HEK293T (cell line): ENCODE measurements around the gene APBB2.

Source experiments
- CTCF ChIA-PET: fragments of 350-600 bp; formaldehyde crosslinking; extraction: SDS; loops from one replicate; lab custom pipeline; 2021; ENCODE audit warnings: antibody characterized with exemption, inconsistent platforms; lab: Yijun Ruan, JAX
- POLR2A ChIA-PET: fragments of 350-600 bp; formaldehyde crosslinking; extraction: SDS; loops from one replicate; lab custom pipeline; 2020; ENCODE audit warnings: antibody characterized with exemption, inconsistent platforms; lab: Yijun Ruan, JAX
- DNase-seq: peaks from one replicate; pipeline ENCODE4 v3.0.0; 2012; ENCODE audit warnings: mixed read lengths; ENCODE audit errors: extremely low spot score
- ARNT ChIP-seq: fragments of 450-650 bp; IDR thresholded peaks from 2 replicates; pipeline ENCODE4 v1.6.1; 2017; ENCODE audit warnings: mild to moderate bottlenecking
- BHLHE40 ChIP-seq: fragments of 450-650 bp; IDR thresholded peaks from 2 replicates; pipeline ENCODE4 v1.6.1; 2016; ENCODE audit warnings: mild to moderate bottlenecking, moderate library complexity, borderline replicate concordance
- CTBP1 ChIP-seq: fragments of 450-650 bp; IDR thresholded peaks from 2 replicates; pipeline ENCODE4 v1.6.1; 2016; ENCODE audit warnings: borderline replicate concordance
- ELF4 ChIP-seq: fragments of 450-650 bp; IDR thresholded peaks from 2 replicates; pipeline ENCODE4 v1.6.1; 2017; ENCODE audit warnings: antibody characterized with exemption
- FOXA1 ChIP-seq: fragments of 450-650 bp; IDR thresholded peaks from 2 replicates; pipeline ENCODE4 v1.6.1; 2016; ENCODE audit warnings: mild to moderate bottlenecking
- FOXK2 ChIP-seq: fragments of 450-650 bp; IDR thresholded peaks from 2 replicates; pipeline ENCODE4 v1.6.1; 2016; ENCODE audit warnings: mild to moderate bottlenecking
- FOXM1 ChIP-seq: fragments of 450-650 bp; IDR thresholded peaks from 2 replicates; pipeline ENCODE4 v1.6.1; 2017; ENCODE audit warnings: mild to moderate bottlenecking, borderline replicate concordance
- HDGF ChIP-seq: fragments of 450-650 bp; IDR thresholded peaks from 2 replicates; pipeline ENCODE4 v1.6.1; 2017; ENCODE audit warnings: antibody characterized with exemption, borderline replicate concordance
- L3MBTL2 ChIP-seq: fragments of 450-650 bp; conservative IDR thresholded peaks from 2 replicates; pipeline ENCODE4 v1.6.1; 2016; ENCODE audit warnings: mild to moderate bottlenecking
- LEF1 ChIP-seq: fragments of 450-650 bp; IDR thresholded peaks from 2 replicates; pipeline ENCODE4 v1.6.1; 2017; ENCODE audit warnings: mild to moderate bottlenecking, borderline replicate concordance
- NFRKB ChIP-seq: fragments of 450-650 bp; IDR thresholded peaks from 2 replicates; pipeline ENCODE4 v1.6.1; 2016; ENCODE audit warnings: mild to moderate bottlenecking, moderate library complexity
- SP1 ChIP-seq: fragments of 450-650 bp; IDR thresholded peaks from 2 replicates; pipeline ENCODE4 v1.6.1; 2017
- SUZ12 ChIP-seq: fragments of 450-650 bp; IDR thresholded peaks from 2 replicates; pipeline ENCODE4 v1.6.1; 2016; ENCODE audit warnings: mild to moderate bottlenecking
- TARDBP ChIP-seq: fragments of 450-650 bp; IDR thresholded peaks from 2 replicates; pipeline ENCODE4 v1.6.1; 2016
- ZNF384 ChIP-seq: fragments of 450-650 bp; IDR thresholded peaks from 2 replicates; pipeline ENCODE4 v1.6.1; 2016
- TF ChIP-seq, protein P1 (sequence below): fragments of 450-650 bp; IDR thresholded peaks from 2 replicates; pipeline ENCODE4 v1.6.1; 2016

APBB2 gene

DNA sequence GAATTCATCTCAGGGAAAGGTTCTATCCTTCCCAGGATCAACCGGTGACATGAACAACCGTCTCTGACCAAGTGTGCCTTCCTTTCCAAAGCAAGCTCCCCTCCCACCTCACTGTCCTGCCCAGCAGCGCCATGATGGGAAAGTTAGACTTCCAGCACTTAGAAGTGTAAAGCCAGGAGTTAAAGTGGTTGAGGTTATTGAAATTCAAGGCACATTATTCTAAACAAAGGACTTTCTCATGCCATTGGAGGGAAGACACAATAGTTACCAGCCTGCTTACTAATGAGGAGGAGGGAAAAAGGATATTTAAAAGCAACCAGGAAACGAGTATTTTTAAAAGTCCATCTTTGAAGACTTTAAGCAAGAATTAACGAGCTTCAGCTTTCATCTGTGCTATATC, 367.8 kb downstream of the APBB2 start:
- POLR2A ChIA-PET, result no interaction called here
- TF ChIP-seq ZNF384 (no peak), HDGF (no peak), TARDBP (no peak), L3MBTL2 (no peak), SUZ12 (no peak), ARNT (no peak), CTBP1 (no peak), FOXK2 (no peak), LEF1 (no peak), BHLHE40 (no peak), SP1 (no peak), NFRKB (no peak)
- TF ChIP-seq, protein P1, sequence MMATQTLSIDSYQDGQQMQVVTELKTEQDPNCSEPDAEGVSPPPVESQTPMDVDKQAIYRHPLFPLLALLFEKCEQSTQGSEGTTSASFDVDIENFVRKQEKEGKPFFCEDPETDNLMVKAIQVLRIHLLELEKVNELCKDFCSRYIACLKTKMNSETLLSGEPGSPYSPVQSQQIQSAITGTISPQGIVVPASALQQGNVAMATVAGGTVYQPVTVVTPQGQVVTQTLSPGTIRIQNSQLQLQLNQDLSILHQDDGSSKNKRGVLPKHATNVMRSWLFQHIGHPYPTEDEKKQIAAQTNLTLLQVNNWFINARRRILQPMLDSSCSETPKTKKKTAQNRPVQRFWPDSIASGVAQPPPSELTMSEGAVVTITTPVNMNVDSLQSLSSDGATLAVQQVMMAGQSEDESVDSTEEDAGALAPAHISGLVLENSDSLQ, result no peak
- CTCF ChIA-PET, result interaction anchor here (0.7 kb wide), 1 partner anchor 320 kb away, joined by 5 read pairs; no protein-coding TSS in a partner anchor
- no peak for DNase-seq

DNA sequence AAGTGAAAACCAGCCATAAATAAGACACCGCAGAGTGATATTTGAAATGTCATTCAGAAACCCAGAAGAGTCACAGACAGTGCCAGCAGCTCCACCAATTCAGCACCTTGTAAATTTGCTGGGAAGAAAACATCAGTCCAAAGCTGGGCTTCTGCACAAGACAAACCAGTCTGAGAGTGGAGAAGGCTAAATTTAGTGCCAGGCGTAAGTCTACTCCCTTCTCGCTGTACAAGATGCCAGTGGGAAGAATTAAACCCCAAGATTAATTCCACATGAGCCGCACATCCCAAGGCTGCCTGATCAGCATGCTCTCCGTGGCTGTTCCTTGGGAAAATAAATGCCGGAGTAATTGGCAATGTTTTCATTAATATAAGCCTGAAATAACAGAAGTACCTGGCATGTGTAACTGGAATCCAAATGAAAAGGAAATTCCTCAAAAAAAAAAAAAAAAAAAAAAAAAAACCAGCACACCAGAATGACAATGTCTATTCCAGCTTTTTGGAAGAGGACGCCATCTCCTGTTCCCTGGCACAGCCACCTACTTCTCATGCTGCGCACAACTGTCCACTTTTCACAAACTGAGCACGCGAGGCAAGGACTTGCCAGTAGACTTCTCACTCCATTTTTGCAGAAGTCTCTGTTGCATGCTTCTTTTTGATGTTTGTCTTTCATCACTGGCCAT, 369.0 kb downstream of the APBB2 start:
- no peak for DNase-seq

DNA sequence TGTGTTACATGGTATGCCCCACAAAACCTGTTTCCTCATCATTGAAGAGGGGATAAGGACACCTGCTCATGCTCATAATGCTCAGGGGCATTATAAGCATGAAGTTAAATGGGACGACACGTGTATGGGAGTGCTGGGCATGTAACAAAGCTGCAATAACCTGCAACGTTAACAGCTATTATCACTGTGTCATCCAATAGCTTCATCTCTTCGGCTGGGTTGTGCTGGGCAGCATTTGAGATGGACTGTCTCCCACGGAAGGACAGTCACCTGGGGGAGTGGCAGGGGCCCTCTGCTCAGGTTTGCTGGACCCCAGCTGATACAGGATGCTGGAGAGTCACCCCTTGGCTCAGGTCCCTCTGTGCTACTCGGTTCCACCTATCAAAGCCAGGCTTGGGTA, 370.1 kb downstream of the APBB2 start:
- TF ChIP-seq LEF1 (no peak), ELF4 (no peak), FOXA1 (no peak), CTBP1 (no peak), FOXM1 (no peak), NFRKB (no peak), TARDBP (no peak), SP1 (no peak), L3MBTL2 (no peak), HDGF (no peak), BHLHE40 (no peak), ZNF384 (no peak), SUZ12 (no peak), ARNT (no peak), FOXK2 (no peak)
- TF ChIP-seq, protein P1, result no peak
- DNase-seq, result no peak
- POLR2A ChIA-PET, result no interaction called here
- CTCF ChIA-PET, result interaction anchor here (0.6 kb wide), 1 partner anchor 422 kb away, joined by 5 read pairs; no protein-coding TSS in a partner anchor

More for the DNA sequence above, 369.0 kb downstream of the APBB2 start:
- TF ChIP-seq L3MBTL2, result no peak
- TF ChIP-seq, protein P1, result no peak
- no peak for TF ChIP-seq BHLHE40
- no peak for TF ChIP-seq SP1
- TF ChIP-seq CTBP1, result no peak
- TF ChIP-seq LEF1, result no peak
- no peak for TF ChIP-seq ARNT
- TF ChIP-seq ZNF384, result no peak
- CTCF ChIA-PET, result interaction anchor here (0.6 kb wide), 1 partner anchor 421 kb away, joined by 5 read pairs; no protein-coding TSS in a partner anchor
- POLR2A ChIA-PET, result interaction anchor here (0.5 kb wide), 1 partner anchor 52 kb away, joined by 3 read pairs; no protein-coding TSS in a partner anchor

DNA sequence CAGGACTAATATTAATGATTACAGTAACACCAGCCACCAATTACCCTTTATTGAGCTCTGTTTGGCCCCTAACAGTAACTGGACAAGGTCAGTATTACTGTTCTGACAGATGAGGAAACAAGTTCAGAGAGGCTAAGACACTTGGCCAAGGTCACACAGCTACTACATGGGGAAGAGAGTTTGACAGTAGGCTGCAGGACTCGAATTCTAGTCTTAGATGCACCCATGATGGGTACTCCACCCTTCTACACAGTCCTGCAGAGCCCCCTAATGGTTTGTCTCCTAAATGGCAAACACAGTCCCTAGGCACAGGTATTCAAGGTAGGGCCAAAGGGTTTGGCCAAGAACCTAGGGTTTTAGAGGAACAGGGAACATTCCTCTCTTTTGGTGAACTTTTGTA, 370.6 kb downstream of the APBB2 start:
- ChIA-PET POLR2A (no interaction called here), CTCF (interaction anchor here (0.7 kb wide), 1 partner anchor 14 kb away, joined by 3 read pairs; no protein-coding TSS in a partner anchor)
- DNase-seq, result no peak
- TF ChIP-seq CTBP1 (no peak), ELF4 (no peak), FOXM1 (no peak), L3MBTL2 (no peak)

DNA sequence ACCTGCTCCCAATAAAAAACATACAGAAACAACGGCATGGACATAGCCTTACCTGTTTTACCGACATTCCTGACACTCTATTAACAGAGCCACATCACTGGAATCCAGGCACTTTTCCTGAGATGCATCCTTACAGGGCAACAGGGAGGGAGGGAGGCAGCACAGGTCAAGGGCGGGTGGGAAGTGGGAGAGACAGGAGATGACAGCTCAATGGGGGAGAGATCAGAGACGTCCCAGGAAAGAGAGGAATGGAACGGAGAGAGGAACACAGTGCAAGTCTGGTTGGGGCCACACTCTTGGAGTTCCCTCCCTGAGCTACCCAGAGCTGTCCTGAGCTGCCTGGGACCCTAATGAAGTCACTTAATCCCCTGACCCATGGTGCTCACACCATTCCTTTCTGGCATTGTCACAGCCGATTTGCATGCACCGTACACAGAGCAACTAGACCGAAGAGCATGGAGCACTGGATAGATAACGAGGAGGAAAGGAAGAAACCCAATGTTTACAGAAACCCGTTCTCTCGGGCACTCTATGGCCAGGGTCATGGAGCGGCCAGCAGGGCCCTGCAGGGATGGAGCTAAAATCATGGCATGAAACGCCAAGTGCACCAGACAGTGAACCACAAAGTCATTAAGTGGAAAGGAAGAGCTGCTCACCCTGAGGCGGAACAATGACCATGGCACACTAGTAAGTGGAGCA, 371.5 kb downstream of the APBB2 start:
- TF ChIP-seq L3MBTL2, result no peak
- TF ChIP-seq CTBP1, result no peak
- no peak for TF ChIP-seq SP1
- no peak for TF ChIP-seq ZNF384
- no peak for DNase-seq
- CTCF ChIA-PET, result interaction anchor here (0.7 kb wide), 1 partner anchor 15 kb away, joined by 3 read pairs; no protein-coding TSS in a partner anchor
- POLR2A ChIA-PET, result no interaction called here

DNA sequence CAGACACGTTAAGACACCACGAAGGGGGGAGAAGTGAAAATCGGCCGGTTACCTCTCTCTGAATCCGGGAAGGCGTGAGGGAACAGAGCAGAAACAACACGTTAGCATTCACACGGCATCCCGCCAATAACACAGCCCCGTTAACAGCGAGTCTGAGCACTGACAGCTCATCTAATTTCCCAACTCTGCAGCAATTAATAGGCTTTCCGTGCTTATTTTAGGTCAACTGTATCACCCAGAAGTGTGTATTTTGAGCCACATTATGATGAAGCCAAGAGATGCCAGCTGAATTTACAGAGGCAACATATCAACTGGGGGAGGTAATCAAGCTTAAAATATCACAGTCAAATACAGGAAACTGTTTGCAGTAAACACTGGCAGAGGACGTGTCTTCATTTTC, 372.0 kb downstream of the APBB2 start:
- ChIA-PET CTCF (no interaction called here), POLR2A (no interaction called here)
- DNase-seq, result no peak
- no peak for TF ChIP-seq HDGF
- no peak for TF ChIP-seq L3MBTL2
- TF ChIP-seq TARDBP, result no peak
- TF ChIP-seq ELF4, result no peak
- no peak for TF ChIP-seq SP1
- TF ChIP-seq LEF1, result no peak
- TF ChIP-seq SUZ12, result no peak
- no peak for TF ChIP-seq ARNT
- no peak for TF ChIP-seq FOXA1
- TF ChIP-seq ZNF384, result no peak
- TF ChIP-seq BHLHE40, result no peak
- no peak for TF ChIP-seq FOXM1
- TF ChIP-seq NFRKB, result no peak
- no peak for TF ChIP-seq FOXK2
